Caco-2 (cell line): Measurements from ENCODE around the gene MAGIX. TPM values are rescaled to one million over a fixed set of nuclear protein-coding genes. Genes with fewer than 3 reads are reported as not detected.

Experiments used
- BruUV-seq: library from RNA; stranded (reverse); fragments of 400-500 nt; replicated peaks from 2 replicates; lab custom pipeline; 2021; lab: Mats Ljungman, UMichigan
- CTCF ChIA-PET: fragments of 300-600 bp; sonication (Branson Sonifier 250); formaldehyde crosslinking; loops from one replicate; lab custom pipeline; 2022; ENCODE audit warnings: antibody characterized with exemption; lab: Charles Lee
- POLR2A ChIA-PET: fragments of 300-600 bp; sonication (Branson Sonifier 250); formaldehyde crosslinking; loops from one replicate; lab custom pipeline; 2022; ENCODE audit warnings: antibody characterized with exemption; lab: Charles Lee
- DNase-seq, 2 experiments: peaks; one replicate each; pipeline versions ENCODE4 v3.0.0 to v3.0.0-alpha.2; 2020 to 2022
- H3K27me3 ChIP-seq: replicated peaks from 2 replicates; pipeline ENCODE4 v1.6.0; 2011; ENCODE audit warnings: low read length; ENCODE audit not compliant: control insufficient read depth, insufficient read depth
- H3K36me3 ChIP-seq: 2 replicates; pipeline ENCODE4 v1.5.1; 2011; ENCODE audit warnings: low read length; ENCODE audit not compliant: control insufficient read depth, insufficient read depth
- H3K4me1 ChIP-seq: fragments of 250-450 bp; sonication (Bioruptor Pico); 2 replicates; pipeline ENCODE4 v1.5.1; 2020; ENCODE audit warnings: mild to moderate bottlenecking
- H3K4me3 ChIP-seq: 2 replicates; pipeline ENCODE4 v1.5.1; 2011; ENCODE audit warnings: low read depth, mild to moderate bottlenecking, control low read depth, low read length
- H3K9me3 ChIP-seq: fragments of 250-450 bp; sonication (Bioruptor Pico); 2 replicates; pipeline ENCODE4 v1.5.1; 2020; ENCODE audit warnings: mild to moderate bottlenecking, moderate library complexity
- H3K27ac Mint-ChIP-seq: one replicate; pipeline ENCODE4 v1.8.0; 2022; ENCODE audit warnings: mixed read lengths; ENCODE audit not compliant: unreplicated experiment
- H3K27me3 Mint-ChIP-seq: one replicate; pipeline ENCODE4 v1.8.0; 2022; ENCODE audit warnings: mixed read lengths; ENCODE audit not compliant: insufficient read depth, unreplicated experiment
- H3K36me3 Mint-ChIP-seq: one replicate; pipeline ENCODE4 v1.8.0; 2022; ENCODE audit warnings: mild to moderate bottlenecking, mixed read lengths; ENCODE audit not compliant: insufficient read depth, unreplicated experiment
- H3K4me1 Mint-ChIP-seq: one replicate; pipeline ENCODE4 v1.8.0; 2022; ENCODE audit warnings: low read depth, mixed read lengths; ENCODE audit not compliant: unreplicated experiment
- H3K4me3 Mint-ChIP-seq: one replicate; pipeline ENCODE4 v1.8.0; 2022; ENCODE audit warnings: mild to moderate bottlenecking, moderate library complexity, mixed read lengths; ENCODE audit not compliant: unreplicated experiment
- H3K9me3 Mint-ChIP-seq: one replicate; pipeline ENCODE4 v1.8.0; 2022; ENCODE audit warnings: mixed read lengths; ENCODE audit not compliant: unreplicated experiment
- CTCF ChIP-seq, 2 experiments: fragments of 200-600 bp in 1 of 2; IDR thresholded peaks; 1 replicate in 1 of 2; 2 replicates in 1 of 2; pipeline versions ENCODE4 v1.5.1 to v1.8.0; 2011 to 2022; ENCODE audit warnings: antibody characterized with exemption in 1 of 2, control low read depth in 1 of 2, inconsistent platforms in 1 of 2, low read depth in 1 of 2, low read length in 1 of 2, mild to moderate bottlenecking in 1 of 2, moderate library complexity in 1 of 2; ENCODE audit not compliant: insufficient read depth in 1 of 2, severe bottlenecking in 1 of 2, unreplicated experiment in 1 of 2
- intact Hi-C: fragments of 100-400 bp; cut with micrococcal nuclease; formaldehyde crosslinking; loops from one replicate; pipeline ENCODE4 v1.10.0; 2022; ENCODE audit not compliant: unreplicated experiment
- total RNA-seq: library from RNA; stranded (reverse); gene quantifications from 2 replicates; pipeline ENCODE4 v1.2.3, GENCODE V29; 2022

The MAGIX gene
- total RNA-seq, 1 experiment from 2014 or later = 1.5 TPM

GRCh38 chrX:49212861-49213260 is 50.3 kb downstream of the MAGIX start:
- CTCF ChIA-PET = no interaction called here
- Mint-ChIP-seq H3K9me3 (no peaks in the 10 kb centered on the region), H3K36me3 (no peaks in the 10 kb centered on the region), H3K27ac (no peak overlapping the region), H3K4me1 (no peaks in the 10 kb centered on the region), H3K4me3 (no peak overlapping the region), H3K27me3 (peaks cover 2% of the 10 kb centered on the region)
- intact Hi-C loops = no loop called here
- no peak for TF ChIP-seq CTCF (IDR thresholded peaks at IDR 0.05; ENCODE audit: insufficient read depth in 1 of 2, low read depth in 1 of 2, low read length in 1 of 2, severe bottlenecking in 1 of 2, unreplicated experiment in 1 of 2)
- no peaks in the 10 kb centered on the region for H3K4me1 ChIP-seq
- no peak for DNase-seq
- POLR2A ChIA-PET = no interaction called here
- H3K27me3 ChIP-seq = no peaks in the 10 kb centered on the region
- H3K36me3 ChIP-seq = no peaks in the 10 kb centered on the region
- BruUV-seq = no TSS peak
- H3K4me3 ChIP-seq = no peak overlapping the region
- H3K9me3 ChIP-seq = no peaks in the 10 kb centered on the region

GRCh38 chrX:49214416-49214815 is 51.9 kb downstream of the MAGIX start:
- no peak for DNase-seq
- no peaks in the 10 kb centered on the region for H3K4me1 ChIP-seq
- ChIA-PET CTCF (no interaction called here), POLR2A (no interaction called here)
- no peaks in the 10 kb centered on the region for H3K9me3 ChIP-seq
- TF ChIP-seq CTCF (IDR thresholded peaks at IDR 0.05; ENCODE audit: insufficient read depth in 1 of 2, low read depth in 1 of 2, low read length in 1 of 2, severe bottlenecking in 1 of 2, unreplicated experiment in 1 of 2) = no peak
- no peaks in the 10 kb centered on the region for H3K4me1 Mint-ChIP-seq
- peaks cover 2% of the 10 kb centered on the region for H3K27me3 Mint-ChIP-seq
- H3K9me3 Mint-ChIP-seq = no peaks in the 10 kb centered on the region
- no peaks in the 10 kb centered on the region for H3K36me3 ChIP-seq
- H3K4me3 Mint-ChIP-seq = no peak overlapping the region
- H3K27ac Mint-ChIP-seq = no peak overlapping the region
- H3K36me3 Mint-ChIP-seq = no peaks in the 10 kb centered on the region
- no peaks in the 10 kb centered on the region for H3K27me3 ChIP-seq
- no peak overlapping the region for H3K4me3 ChIP-seq
- intact Hi-C loops = no loop called here
- BruUV-seq = no TSS peak

- intact Hi-C loops = no loop called here
- H3K9me3 Mint-ChIP-seq = no peaks in the 10 kb centered on the region
- peaks cover 2% of the 10 kb centered on the region for H3K27me3 Mint-ChIP-seq
- BruUV-seq = no TSS peak
- no peaks in the 10 kb centered on the region for H3K4me1 Mint-ChIP-seq
- CTCF ChIA-PET = no interaction called here
- Histone ChIP-seq H3K4me1 (no peaks in the 10 kb centered on the region), H3K36me3 (no peaks in the 10 kb centered on the region), H3K9me3 (no peaks in the 10 kb centered on the region), H3K4me3 (no peak overlapping the region), H3K27me3 (no peaks in the 10 kb centered on the region)
- no peak for TF ChIP-seq CTCF (IDR thresholded peaks at IDR 0.05; ENCODE audit: insufficient read depth in 1 of 2, low read depth in 1 of 2, low read length in 1 of 2, severe bottlenecking in 1 of 2, unreplicated experiment in 1 of 2)
- no peak overlapping the region for H3K4me3 Mint-ChIP-seq
- DNase-seq = no peak
- no peaks in the 10 kb centered on the region for H3K36me3 Mint-ChIP-seq
- POLR2A ChIA-PET = no interaction called here
- no peak overlapping the region for H3K27ac Mint-ChIP-seq
Observed at GRCh38 chrX:49214996-49215526, 52.5 kb downstream of the MAGIX start.

Other genes with a start within 250 kb of the MAGIX start
- gene PIM2, start 243.7 kb upstream of the MAGIX start, total RNA-seq = 12.0 and 13.9 TPM in 2 replicates
- 40.1 and 40.6 TPM in 2 replicates for gene OTUD5, start 205.2 kb upstream of the MAGIX start, total RNA-seq
- 0.88 and 0.97 TPM in 2 replicates for gene KCND1, start 190.9 kb upstream of the MAGIX start, total RNA-seq
- 43.1 and 43.6 TPM in 2 replicates for gene GRIPAP1, start 160.5 kb upstream of the MAGIX start, total RNA-seq
- 28.1 and 32.0 TPM in 2 replicates for gene TFE3, start 119.4 kb upstream of the MAGIX start, total RNA-seq
- gene CCDC120, start 103.8 kb upstream of the MAGIX start, total RNA-seq = 16.7 and 17.6 TPM in 2 replicates
- gene PRAF2, start 88.8 kb upstream of the MAGIX start, total RNA-seq = 3.2 and 5.4 TPM in 2 replicates
- 26.7 and 28.6 TPM in 2 replicates for gene WDR45, start 82.9 kb upstream of the MAGIX start, total RNA-seq
- gene GPKOW, start 39.0 kb upstream of the MAGIX start, total RNA-seq = 25.4 and 25.6 TPM in 2 replicates
- gene PLP2, start 9.1 kb downstream of the MAGIX start, total RNA-seq = 54.2 and 73.9 TPM in 2 replicates
- 8.4 and 10.9 TPM in 2 replicates for gene PRICKLE3, start 23.6 kb downstream of the MAGIX start, total RNA-seq
- 18.3 and 23.3 TPM in 2 replicates for gene SYP, start 37.4 kb downstream of the MAGIX start, total RNA-seq
- gene CACNA1F, start 70.6 kb downstream of the MAGIX start, total RNA-seq = 0.05 and 0.09 TPM in 2 replicates
- gene CCDC22, start 72.7 kb downstream of the MAGIX start, total RNA-seq = 16.7 and 17.4 TPM in 2 replicates
- gene FOXP3, start 102.0 kb downstream of the MAGIX start, total RNA-seq = 0.84 and 0.88 TPM in 2 replicates
- 3.9 and 4.3 TPM in 2 replicates for gene PPP1R3F, start 107.0 kb downstream of the MAGIX start, total RNA-seq
- gene GAGE10, start 140.9 kb downstream of the MAGIX start, total RNA-seq = not detected in 2 replicates
- gene GAGE12J, start 159.3 kb downstream of the MAGIX start, total RNA-seq = not detected in 2 replicates
- not detected in 2 replicates for gene GAGE13, start 168.8 kb downstream of the MAGIX start, total RNA-seq